Progenitor cell of endocrine pancreas (in vitro differentiated cells): ENCODE measurements around the gene PCDHGC3. TPM values are rescaled to one million over a fixed set of nuclear protein-coding genes. Genes with fewer than 3 reads are reported as not detected.

ENCODE experiments used
- DNase-seq: peaks from one replicate; pipeline ENCODE4 v3.0.0; 2021; ENCODE audit warnings: low spot score; ENCODE audit not compliant: unreplicated experiment
- H3K27ac Mint-ChIP-seq: 2 replicates; pipeline ENCODE4 v1.8.0; 2021; ENCODE audit warnings: mild to moderate bottlenecking, moderate library complexity, mixed read lengths
- H3K27me3 Mint-ChIP-seq: 2 replicates; pipeline ENCODE4 v1.8.0; 2021; ENCODE audit warnings: mixed read lengths
- H3K36me3 Mint-ChIP-seq: 2 replicates; pipeline ENCODE4 v1.8.0; 2022; ENCODE audit warnings: mixed read lengths; ENCODE audit not compliant: insufficient read depth
- H3K4me1 Mint-ChIP-seq: 2 replicates; pipeline ENCODE4 v1.8.0; 2021; ENCODE audit warnings: low read depth, mixed read lengths
- H3K4me3 Mint-ChIP-seq: 2 replicates; pipeline ENCODE4 v1.8.0; 2021; ENCODE audit warnings: low read depth, mild to moderate bottlenecking, moderate library complexity, mixed read lengths
- H3K9me3 Mint-ChIP-seq: 2 replicates; pipeline ENCODE4 v1.8.0; 2021; ENCODE audit warnings: low read depth, mixed read lengths
- CTCF ChIP-seq: fragments of 200-600 bp; sonication (generic); IDR thresholded peaks from one replicate; pipeline ENCODE4 v1.5.0; 2021; ENCODE audit warnings: antibody characterized with exemption, mild to moderate bottlenecking; ENCODE audit not compliant: unreplicated experiment
- total RNA-seq: library from RNA; stranded (reverse); gene quantifications from 2 replicates; pipeline ENCODE4 v1.2.1, GENCODE V29; 2021

Gene PCDHGC3
- total RNA-seq, 1 donor from 2014 or later: 29.7 TPM

GRCh38 chr5:141486091-141486490, 10.3 kb downstream of the PCDHGC3 start:
- Mint-ChIP-seq H3K9me3 (no peaks in the 10 kb centered on the region), H3K36me3 (peaks cover 7% of the 10 kb centered on the region), H3K27ac (no peak overlapping the region), H3K4me3 (no peak overlapping the region), H3K4me1 (peaks cover 22% of the 10 kb centered on the region), H3K27me3 (peaks cover 21% of the 10 kb centered on the region)
- DNase-seq: no peak
- TF ChIP-seq CTCF: no peak

- Mint-ChIP-seq H3K27me3 (peaks cover 27% of the 10 kb centered on the region), H3K9me3 (no peaks in the 10 kb centered on the region), H3K36me3 (peaks cover 7% of the 10 kb centered on the region), H3K27ac (no peak overlapping the region), H3K4me1 (peaks cover 22% of the 10 kb centered on the region), H3K4me3 (peak overlapping the region; percentile 12)
- no peak for DNase-seq
- no peak for TF ChIP-seq CTCF
Observed at GRCh38 chr5:141487131-141487530, 11.4 kb downstream of the PCDHGC3 start.

- Mint-ChIP-seq H3K4me3 (no peak within 1 kb of the TSS), H3K27ac (no peak within 1 kb of the TSS), H3K36me3 (peaks cover 7% of the 10 kb centered on the region)
Observed at GRCh38 chr5:141488591-141489561, 13.1 kb downstream of the PCDHGC3 start, which contains the start of gene PCDHGC5. PCDHGC5 (plus strand) TSS chr5:141489081; CDS start chr5:141489241, 160 bp downstream.

GRCh38 chr5:141489841-141490240, 14.1 kb downstream of the PCDHGC3 start:
- Mint-ChIP-seq H3K4me1 (peaks cover 10% of the 10 kb centered on the region), H3K36me3 (peaks cover 7% of the 10 kb centered on the region), H3K27me3 (peaks cover 34% of the 10 kb centered on the region), H3K9me3 (no peaks in the 10 kb centered on the region), H3K27ac (no peak overlapping the region), H3K4me3 (no peak overlapping the region)
- TF ChIP-seq CTCF: no peak
- DNase-seq: no peak

More at GRCh38 chr5:141488591-141489561, 13.1 kb downstream of the PCDHGC3 start, which contains the start of gene PCDHGC5:
- no peaks in the 10 kb centered on the region for H3K9me3 Mint-ChIP-seq
- DNase-seq: no peak
- H3K4me1 Mint-ChIP-seq: peaks cover 13% of the 10 kb centered on the region
- no peak for TF ChIP-seq CTCF
- H3K27me3 Mint-ChIP-seq: peaks cover 31% of the 10 kb centered on the region

GRCh38 chr5:141490271-141490670, 14.5 kb downstream of the PCDHGC3 start:
- Mint-ChIP-seq H3K9me3 (no peaks in the 10 kb centered on the region), H3K36me3 (peaks cover 7% of the 10 kb centered on the region), H3K4me1 (peaks cover 5% of the 10 kb centered on the region), H3K27ac (no peak overlapping the region), H3K27me3 (peaks cover 31% of the 10 kb centered on the region), H3K4me3 (no peak overlapping the region)
- TF ChIP-seq CTCF: no peak
- no peak for DNase-seq
